ENCODE data around the gene PROX1.

PROX1 gene

DNA sequence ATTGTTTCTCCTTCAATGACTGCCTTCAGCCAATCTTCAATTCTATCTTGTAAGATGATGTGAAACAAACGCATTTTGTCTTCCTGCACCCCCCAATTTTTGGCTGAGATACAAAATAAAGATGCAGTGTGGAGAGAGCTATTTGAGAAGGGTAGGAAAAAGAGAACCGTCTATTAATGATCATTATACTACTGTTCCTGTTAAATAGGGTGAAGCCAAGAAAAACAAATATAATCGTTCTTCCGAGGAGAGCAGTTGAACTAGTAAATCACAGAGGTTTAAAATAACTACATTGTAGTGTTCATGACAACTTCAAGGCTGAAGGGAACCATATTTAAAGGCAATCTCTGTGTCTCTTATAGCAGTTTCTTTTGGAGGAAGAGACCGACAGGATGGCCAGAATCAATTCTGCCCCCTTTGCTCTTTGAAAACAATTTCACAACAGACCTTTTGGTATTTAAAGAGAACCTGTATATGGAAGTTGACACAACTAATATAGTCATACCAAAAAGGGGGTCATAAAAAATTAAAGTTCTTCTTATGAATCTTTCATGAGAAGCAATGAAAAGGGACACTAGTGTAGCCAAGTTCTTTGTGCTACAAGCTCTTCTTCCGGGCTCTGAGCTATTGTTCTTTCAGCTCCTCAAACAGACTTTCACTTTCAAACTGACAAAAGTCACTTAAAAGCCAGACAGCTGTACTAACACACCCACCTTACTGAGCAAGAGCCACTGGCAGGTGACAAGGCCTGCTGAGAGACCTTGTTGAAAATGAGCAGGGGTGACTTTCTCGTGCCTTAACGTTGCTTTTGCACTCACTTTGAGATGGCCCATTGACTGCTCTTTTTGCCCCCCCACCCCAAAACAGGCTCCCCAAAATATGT is 30.9 kb downstream of the PROX1 start:
- no peak for DNase-seq (ENCODE audit: low spot score)
- FAIRE-seq, result no peak

GRCh38 chr1:214019499-214019898 is 31.7 kb downstream of the PROX1 start:
- no peak for DNase-seq (ENCODE audit: low spot score)
- no peak for FAIRE-seq

GRCh38 chr1:214021321-214021720 is 33.5 kb downstream of the PROX1 start:
- FAIRE-seq (no peak), DNase-seq (ENCODE audit: low spot score) (no peak)

DNA sequence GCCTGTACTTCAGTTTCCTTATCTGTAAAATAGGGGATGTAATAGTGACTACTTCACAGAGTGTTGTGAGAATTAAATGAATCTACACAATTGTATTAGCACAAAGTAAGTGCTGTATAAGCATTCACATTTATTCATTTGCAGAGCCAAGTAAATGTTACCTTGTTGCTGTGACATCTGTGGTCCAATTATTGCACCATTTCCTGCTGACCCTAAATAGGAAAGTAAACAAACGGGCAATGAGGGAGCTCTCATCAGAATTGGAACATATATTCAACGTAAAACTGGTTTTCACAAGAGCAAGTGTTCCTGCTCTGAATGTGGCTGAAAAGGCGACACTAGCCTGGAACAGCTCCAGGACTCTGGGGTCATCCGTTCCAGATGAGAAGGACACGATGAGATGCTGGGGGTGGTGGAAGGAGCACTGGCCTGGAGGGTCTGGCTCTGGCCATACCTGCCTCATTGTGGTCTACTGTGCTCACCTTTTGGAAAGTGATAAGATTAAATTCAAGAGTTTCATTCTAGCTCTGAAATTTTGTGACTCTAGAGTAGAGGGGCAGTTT is 34.5 kb downstream of the PROX1 start:
- no peak for DNase-seq (ENCODE audit: low spot score)
- FAIRE-seq, result no peak

- DNase-seq (ENCODE audit: low spot score), result no peak
- no peak for FAIRE-seq
Measured at GRCh38 chr1:214022810-214023425, 35.1 kb downstream of the PROX1 start.

- FAIRE-seq, result no peak
- DNase-seq (ENCODE audit: low spot score), result no peak
Measured at GRCh38 chr1:214026985-214027384, 39.2 kb downstream of the PROX1 start.

GRCh38 chr1:214027498-214027897 is 39.7 kb downstream of the PROX1 start:
- FAIRE-seq (no peak), DNase-seq (ENCODE audit: low spot score) (no peak)

GRCh38 chr1:214028095-214028494 is 40.3 kb downstream of the PROX1 start:
- FAIRE-seq (no peak), DNase-seq (ENCODE audit: low spot score) (no peak)

GRCh38 chr1:214028649-214029406 is 41.1 kb downstream of the PROX1 start:
- no peak for DNase-seq (ENCODE audit: low spot score)
- FAIRE-seq, result no peak

DNA sequence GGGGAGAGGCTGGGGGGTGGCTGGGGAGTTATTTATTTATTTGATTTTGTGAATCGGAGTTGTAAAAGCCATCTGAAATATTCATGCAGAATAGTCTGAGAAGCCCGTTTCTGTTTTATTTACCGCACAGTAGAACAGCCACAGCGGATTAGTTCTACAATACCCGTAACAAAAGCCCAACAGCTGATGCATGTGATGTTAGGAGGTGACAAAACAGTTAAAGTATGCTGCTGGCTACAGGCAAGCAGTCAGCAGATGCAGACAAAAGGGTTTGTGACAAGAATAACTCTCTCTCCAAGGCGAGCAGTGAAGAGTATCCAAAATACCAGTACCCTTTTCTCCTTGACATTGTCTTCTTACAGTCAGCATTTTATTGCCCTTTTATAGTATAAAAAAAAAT is 42.0 kb downstream of the PROX1 start:
- DNase-seq (ENCODE audit: low spot score) (no peak), FAIRE-seq (no peak)

- DNase-seq (ENCODE audit: low spot score) (no peak), FAIRE-seq (no peak)
Measured at GRCh38 chr1:214031267-214031650, 43.5 kb downstream of the PROX1 start.

DNA sequence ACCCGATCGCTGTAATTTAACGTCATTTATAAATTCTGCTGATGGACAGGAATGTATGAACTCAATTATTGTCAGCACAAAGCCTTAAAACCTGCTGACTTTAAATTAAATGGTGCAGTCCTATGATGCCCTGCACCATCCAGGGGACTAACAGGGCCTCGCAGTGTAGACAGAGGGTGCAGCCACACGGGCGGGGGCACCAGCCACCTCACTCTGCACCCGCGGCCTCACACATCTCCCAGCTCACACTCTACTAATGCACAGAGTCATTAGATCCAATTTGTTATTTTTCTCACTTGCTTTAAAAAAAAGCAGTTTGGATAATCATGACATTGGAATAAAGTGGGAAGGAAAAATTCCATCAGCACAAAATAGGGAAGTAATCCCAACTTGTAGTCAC is 49.7 kb downstream of the PROX1 start:
- no peak for FAIRE-seq

DNA sequence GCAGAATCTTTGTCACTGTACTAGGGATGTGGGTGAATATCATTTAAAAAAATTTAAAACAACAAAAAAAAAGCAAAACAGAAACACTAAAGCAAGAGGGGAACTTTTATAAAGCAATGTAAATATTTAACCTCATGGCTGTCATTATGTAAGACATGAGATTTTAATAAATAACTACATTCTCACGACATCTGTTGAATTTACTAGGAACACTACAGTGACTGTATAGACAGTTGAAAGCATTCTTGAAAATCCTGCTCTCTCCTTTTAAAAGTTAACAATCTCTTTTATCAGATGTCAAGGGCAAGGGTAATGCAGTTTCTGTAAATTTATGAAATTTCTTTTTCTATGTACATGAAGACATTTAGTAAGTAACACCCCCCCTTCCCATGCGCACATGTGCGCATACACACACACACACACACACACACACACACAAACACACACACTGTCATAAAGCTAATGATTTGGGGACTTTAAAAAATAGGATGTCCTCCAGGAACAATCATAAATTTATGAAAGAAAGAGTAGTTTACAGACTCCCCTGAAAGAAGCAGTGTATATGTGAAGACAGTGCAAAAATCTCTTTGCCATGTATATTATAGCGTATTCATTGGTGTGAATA is 51.7 kb downstream of the PROX1 start:
- FAIRE-seq (no peak), DNase-seq (ENCODE audit: low spot score) (no peak)

More for the DNA sequence above, 49.7 kb downstream of the PROX1 start:
- no peak for DNase-seq (ENCODE audit: low spot score)

- FAIRE-seq (no peak), DNase-seq (ENCODE audit: low spot score) (no peak)
Measured at GRCh38 chr1:214043167-214043566, 55.4 kb downstream of the PROX1 start.

- no peak for DNase-seq (ENCODE audit: low spot score)
- no peak for FAIRE-seq
Measured at GRCh38 chr1:214044438-214045214, 56.9 kb downstream of the PROX1 start.

- DNase-seq (ENCODE audit: low spot score), result no peak
- FAIRE-seq, result no peak
Measured at GRCh38 chr1:214050513-214051401, 63.0 kb downstream of the PROX1 start.

GRCh38 chr1:214051786-214052185 is 64.0 kb downstream of the PROX1 start:
- no peak for DNase-seq (ENCODE audit: low spot score)
- no peak for FAIRE-seq

DNA sequence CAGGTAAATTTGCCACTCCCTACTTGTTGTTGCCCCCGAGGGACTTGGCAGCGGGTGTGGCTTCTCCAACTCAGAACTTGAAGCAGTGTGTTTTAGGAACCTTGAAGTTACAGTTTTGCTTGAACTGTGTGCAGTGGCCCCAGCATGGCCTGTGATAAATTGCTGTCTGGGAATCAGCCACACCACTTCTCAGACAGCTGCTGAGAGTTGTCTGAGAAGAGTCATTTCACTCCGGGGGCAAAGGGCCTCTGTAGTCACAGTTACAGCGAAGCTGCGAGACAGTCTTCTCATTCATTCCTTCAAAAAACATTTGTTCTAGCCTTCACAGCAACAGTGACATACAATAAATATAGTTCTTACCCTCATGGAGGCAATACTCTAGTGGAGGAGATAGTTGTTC is 70.3 kb downstream of the PROX1 start:
- no peak for FAIRE-seq
- DNase-seq (ENCODE audit: low spot score), result no peak

GRCh38 chr1:214066190-214066589 is 78.4 kb downstream of the PROX1 start:
- DNase-seq (ENCODE audit: low spot score), result no peak
- FAIRE-seq, result no peak

DNA sequence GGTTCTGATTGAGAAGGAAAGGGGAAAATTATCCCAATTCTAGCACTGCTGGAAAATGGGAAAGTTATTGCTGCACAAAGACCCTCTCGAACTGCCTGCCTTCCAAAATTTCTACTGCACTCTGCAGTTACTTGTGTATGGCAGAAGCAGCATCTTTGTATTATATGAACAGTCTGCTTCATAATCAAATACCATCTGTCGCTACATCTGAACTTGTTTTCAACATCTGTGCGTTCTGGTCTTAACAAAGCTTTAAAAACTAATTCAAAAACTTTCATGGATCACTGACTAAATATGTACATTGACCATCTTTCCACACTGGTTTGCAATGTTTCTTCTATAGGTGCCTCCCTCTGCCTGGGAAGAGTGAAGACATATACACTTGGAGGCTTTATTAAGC is 79.2 kb downstream of the PROX1 start:
- DNase-seq (ENCODE audit: low spot score) (no peak), FAIRE-seq (no peak)

Data from RCC 7860 (cell line).